HEK293 (cell line): ENCODE data around the gene WASL.

Source experiments
- CTCF ChIA-PET: fragments of 350-600 bp; formaldehyde crosslinking; extraction: SDS; loops from one replicate; lab custom pipeline; 2021; ENCODE audit warnings: antibody characterized with exemption; lab: Yijun Ruan, JAX
- POLR2A ChIA-PET: fragments of 300-600 bp; formaldehyde crosslinking; extraction: SDS; loops from one replicate; lab custom pipeline; 2020; ENCODE audit warnings: antibody characterized with exemption, inconsistent platforms; lab: Yijun Ruan, JAX
- H3K27ac ChIP-seq: fragments of 200-500 bp; sonication (Bioruptor generic); 2 replicates; pipeline ENCODE4 v1.5.1; 2014; ENCODE audit warnings: low read depth, low read length, control low read depth, inconsistent platforms; ENCODE audit errors: extremely low read depth
- H3K36me3 ChIP-seq, 2 experiments: fragments of 200-500 bp in 1 of 2; sonication (Bioruptor generic) in 1 of 2; 1 replicate in 1 of 2; 2 replicates in 1 of 2; pipeline ENCODE4 v1.5.1; 2014 to 2017; ENCODE audit warnings: inconsistent platforms in 2 of 2, low read length in 2 of 2; ENCODE audit not compliant: control insufficient read depth in 2 of 2, insufficient read depth in 1 of 2
- H3K4me1 ChIP-seq: fragments of 200-500 bp; sonication (Bioruptor generic); 2 replicates; pipeline ENCODE4 v1.5.1; 2014; ENCODE audit warnings: mild to moderate bottlenecking, low read length, inconsistent platforms; ENCODE audit not compliant: control insufficient read depth, insufficient read depth
- H3K4me3 ChIP-seq: 2 replicates; pipeline ENCODE4 v1.5.1; 2011; ENCODE audit warnings: low read depth, mild to moderate bottlenecking, control low read depth, low read length, moderate library complexity
- H3K9me3 ChIP-seq: fragments of 200-500 bp; sonication (Bioruptor generic); 2 replicates; pipeline ENCODE4 v1.5.1; 2014; ENCODE audit warnings: low read depth, low read length, inconsistent platforms; ENCODE audit not compliant: control insufficient read depth, insufficient read depth
- FEZF1 ChIP-seq: fragments of 450-650 bp; formaldehyde crosslinking; IDR thresholded peaks from 2 replicates; pipeline ENCODE4 v1.5.1; 2016; ENCODE audit warnings: missing biosample characterization, missing genetic modification characterization
- GLI4 ChIP-seq: fragments of 450-650 bp; formaldehyde crosslinking; IDR thresholded peaks from 2 replicates; pipeline ENCODE4 v1.5.1; 2016; ENCODE audit warnings: missing biosample characterization, missing genetic modification characterization
- HOXA7 ChIP-seq: sonication (generic); formaldehyde crosslinking; IDR thresholded peaks from 2 replicates; pipeline ENCODE4 v1.8.1; 2022; ENCODE audit warnings: missing genetic modification reagents, borderline replicate concordance
- PRDM4 ChIP-seq: fragments of 450-650 bp; formaldehyde crosslinking; IDR thresholded peaks from 2 replicates; pipeline ENCODE4 v1.5.1; 2017; ENCODE audit warnings: missing biosample characterization, missing genetic modification characterization
- SALL2 ChIP-seq: fragments of 450-650 bp; formaldehyde crosslinking; IDR thresholded peaks from 2 replicates; pipeline ENCODE4 v1.5.0; 2017; ENCODE audit warnings: missing biosample characterization, mild to moderate bottlenecking, missing genetic modification characterization, borderline replicate concordance
- SCRT2 ChIP-seq: fragments of 450-650 bp; formaldehyde crosslinking; IDR thresholded peaks from 2 replicates; pipeline ENCODE4 v1.5.1; 2016; ENCODE audit warnings: missing biosample characterization, missing genetic modification characterization
- ZBTB11 ChIP-seq: fragments of 450-650 bp; formaldehyde crosslinking; conservative IDR thresholded peaks from 2 replicates; pipeline ENCODE4 v1.5.1; 2016; ENCODE audit warnings: low read depth, missing biosample characterization, missing genetic modification characterization
- ZFP3 ChIP-seq: fragments of 450-650 bp; formaldehyde crosslinking; IDR thresholded peaks from 2 replicates; pipeline ENCODE4 v1.5.1; 2016; ENCODE audit warnings: low read depth, missing biosample characterization, missing genetic modification characterization
- ZFP37 ChIP-seq: fragments of 450-650 bp; formaldehyde crosslinking; IDR thresholded peaks from 2 replicates; pipeline ENCODE4 v1.5.1; 2016; ENCODE audit warnings: missing biosample characterization, missing genetic modification characterization
- ZNF112 ChIP-seq: fragments of 450-650 bp; formaldehyde crosslinking; IDR thresholded peaks from 2 replicates; pipeline ENCODE4 v1.5.0; 2017; ENCODE audit warnings: missing biosample characterization, missing genetic modification characterization
- ZNF132 ChIP-seq: fragments of 450-650 bp; formaldehyde crosslinking; IDR thresholded peaks from 2 replicates; pipeline ENCODE4 v1.5.1; 2017; ENCODE audit warnings: missing biosample characterization, missing genetic modification characterization, borderline replicate concordance
- ZNF184 ChIP-seq: fragments of 450-650 bp; IDR thresholded peaks from 2 replicates; pipeline ENCODE4 v1.5.1; 2018; ENCODE audit warnings: missing biosample characterization, mild to moderate bottlenecking, missing genetic modification characterization
- ZNF214 ChIP-seq: fragments of 450-650 bp; formaldehyde crosslinking; IDR thresholded peaks from 2 replicates; pipeline ENCODE4 v1.5.1; 2017; ENCODE audit warnings: missing biosample characterization, mild to moderate bottlenecking, missing genetic modification characterization, borderline replicate concordance
- ZNF223 ChIP-seq: fragments of 450-650 bp; formaldehyde crosslinking; IDR thresholded peaks from 2 replicates; pipeline ENCODE4 v1.5.1; 2016; ENCODE audit warnings: missing biosample characterization, missing genetic modification characterization
- ZNF311 ChIP-seq: fragments of 450-650 bp; formaldehyde crosslinking; IDR thresholded peaks from 2 replicates; pipeline ENCODE4 v1.5.1; 2017; ENCODE audit warnings: missing biosample characterization, missing genetic modification characterization, borderline replicate concordance
- ZNF350 ChIP-seq: fragments of 450-650 bp; formaldehyde crosslinking; IDR thresholded peaks from 2 replicates; pipeline ENCODE4 v1.5.0; 2017; ENCODE audit warnings: missing biosample characterization, mild to moderate bottlenecking, missing genetic modification characterization
- ZNF354C ChIP-seq: fragments of 450-650 bp; formaldehyde crosslinking; IDR thresholded peaks from 2 replicates; pipeline ENCODE4 v1.5.1; 2016; ENCODE audit warnings: missing biosample characterization, missing genetic modification characterization, low read depth, borderline replicate concordance
- ZNF366 ChIP-seq: fragments of 450-650 bp; formaldehyde crosslinking; conservative IDR thresholded peaks from 2 replicates; pipeline ENCODE4 v1.5.1; 2016; ENCODE audit warnings: missing biosample characterization, missing genetic modification characterization
- ZNF394 ChIP-seq: fragments of 450-650 bp; formaldehyde crosslinking; IDR thresholded peaks from 2 replicates; pipeline ENCODE4 v1.5.1; 2016; ENCODE audit warnings: missing biosample characterization, missing genetic modification characterization, mild to moderate bottlenecking, moderate library complexity, borderline replicate concordance
- ZNF518A ChIP-seq: fragments of 450-650 bp; formaldehyde crosslinking; conservative IDR thresholded peaks from 2 replicates; pipeline ENCODE4 v1.5.1; 2016; ENCODE audit warnings: low read depth, missing biosample characterization, missing genetic modification characterization
- ZNF623 ChIP-seq: fragments of 450-650 bp; formaldehyde crosslinking; IDR thresholded peaks from 2 replicates; pipeline ENCODE4 v1.5.1; 2016; ENCODE audit warnings: missing biosample characterization, missing genetic modification characterization
- ZNF629 ChIP-seq: fragments of 450-650 bp; formaldehyde crosslinking; IDR thresholded peaks from 2 replicates; pipeline ENCODE4 v1.5.1; 2017; ENCODE audit warnings: missing biosample characterization, missing genetic modification characterization
- ZNF677 ChIP-seq: fragments of 450-650 bp; IDR thresholded peaks from 2 replicates; pipeline ENCODE4 v1.5.0; 2018; ENCODE audit warnings: missing biosample characterization, mild to moderate bottlenecking, missing genetic modification characterization, moderate library complexity
- ZNF76 ChIP-seq: fragments of 450-650 bp; formaldehyde crosslinking; IDR thresholded peaks from 2 replicates; pipeline ENCODE4; 2016; ENCODE audit warnings: low read depth, missing biosample characterization, missing genetic modification characterization, borderline replicate concordance
- ZNF843 ChIP-seq: fragments of 450-650 bp; formaldehyde crosslinking; IDR thresholded peaks from 2 replicates; pipeline ENCODE4 v1.5.1; 2016; ENCODE audit warnings: missing biosample characterization, missing genetic modification characterization
- ZSCAN23 ChIP-seq: fragments of 450-650 bp; formaldehyde crosslinking; IDR thresholded peaks from 2 replicates; pipeline ENCODE4 v1.5.1; 2016; ENCODE audit warnings: missing biosample characterization, missing genetic modification characterization

The WASL gene

GRCh38 chr7:123755338-123755737, 6.5 kb upstream of the WASL start:
- Histone ChIP-seq H3K9me3 (no peaks in the 10 kb centered on the region), H3K36me3 (no peaks in the 10 kb centered on the region), H3K4me3 (no peak overlapping the region), H3K4me1 (peaks cover 11% of the 10 kb centered on the region), H3K27ac (no peak overlapping the region)
- ChIA-PET CTCF (interaction anchor here (1.1 kb wide), 1 partner anchor 117 kb away, joined by 3 read pairs; no protein-coding TSS in a partner anchor), POLR2A (no interaction called here)
- no peak for TF ChIP-seq SCRT2
- TF ChIP-seq FEZF1 (tag by site-specific recombination), result no peak
- TF ChIP-seq SALL2, result no peak
- TF ChIP-seq ZSCAN23 (tag by site-specific recombination), result no peak
- TF ChIP-seq ZNF350, result no peak
- TF ChIP-seq ZNF184 (tag by site-specific recombination), result no peak
- no peak for TF ChIP-seq ZNF518A (tag by site-specific recombination)
- TF ChIP-seq ZFP3, result no peak
- no peak for TF ChIP-seq GLI4 (tag by site-specific recombination)
- no peak for TF ChIP-seq ZNF223 (tag by site-specific recombination)
- no peak for TF ChIP-seq ZNF112 (tag by site-specific recombination)
- no peak for TF ChIP-seq ZNF677 (tag by site-specific recombination)
- TF ChIP-seq ZFP37, result no peak
- TF ChIP-seq HOXA7 (CRISPR knock-in tag), result no peak
- no peak for TF ChIP-seq ZNF132 (tag by site-specific recombination)
- no peak for TF ChIP-seq ZNF354C (tag by site-specific recombination)

- Histone ChIP-seq H3K4me1 (peaks cover 11% of the 10 kb centered on the region), H3K4me3 (no peak overlapping the region), H3K27ac (no peak overlapping the region), H3K9me3 (no peaks in the 10 kb centered on the region), H3K36me3 (no peaks in the 10 kb centered on the region)
- ChIA-PET CTCF (no interaction called here), POLR2A (no interaction called here)
- no peak for TF ChIP-seq SALL2
- no peak for TF ChIP-seq ZNF629
- no peak for TF ChIP-seq ZBTB11 (tag by site-specific recombination)
- TF ChIP-seq ZNF677 (tag by site-specific recombination), result no peak
- no peak for TF ChIP-seq ZNF843 (tag by site-specific recombination)
- no peak for TF ChIP-seq ZNF394 (tag by site-specific recombination)
- no peak for TF ChIP-seq ZNF366 (tag by site-specific recombination)
- no peak for TF ChIP-seq ZNF76 (tag by site-specific recombination)
- TF ChIP-seq ZNF623 (tag by site-specific recombination), result no peak
- TF ChIP-seq PRDM4 (tag by site-specific recombination), result no peak
- TF ChIP-seq ZNF311, result no peak
- no peak for TF ChIP-seq ZNF214 (tag by site-specific recombination)
- no peak for TF ChIP-seq ZNF223 (tag by site-specific recombination)
Measured at GRCh38 chr7:123754271-123754871, 5.6 kb upstream of the WASL start.
